ENCODE results near the gene ADH5. TPM values are rescaled to one million over a fixed set of nuclear protein-coding genes. Genes with fewer than 3 reads are reported as not detected.

ADH5 gene
- total and polyA plus RNA-seq, 2 of the 8 experiments (the other 6 are each of a cell fraction or from before 2014, with no cell fraction given): 223 to 327 TPM

DNA sequence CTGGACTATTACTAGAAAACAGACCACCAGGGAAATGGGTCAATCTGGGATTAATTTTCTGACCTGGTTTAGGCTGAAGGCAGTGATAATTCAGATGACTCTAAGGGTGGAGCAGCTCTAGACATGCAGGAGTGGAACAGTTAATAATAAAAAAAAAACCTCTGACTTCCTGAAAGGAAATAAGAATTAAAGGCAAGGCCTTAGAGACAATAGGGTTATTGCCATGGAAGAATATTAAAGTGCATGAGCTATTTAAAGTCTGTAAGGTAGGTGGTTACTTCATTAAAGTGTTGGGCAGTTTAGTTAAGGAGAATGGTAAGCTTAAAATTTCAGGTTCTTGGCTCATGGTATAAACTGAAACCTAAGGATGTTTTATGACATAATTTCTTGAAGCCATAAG is 14.6 kb upstream of the ADH5 start:
- TF ChIP-seq FOSL1 (IDR thresholded peaks at IDR 0.05; ENCODE audit: insufficient read depth, low read depth, low read length) (no peak), BCL11A (IDR thresholded peaks at IDR 0.05; ENCODE audit: low read depth in 2 of 2, low read length in 2 of 2) (no peak)
- Histone ChIP-seq H3K56ac (replicated peaks; ENCODE audit: insufficient read length, low read depth, low read length) (no peak overlapping the region), H2BK5ac (ENCODE audit: low read depth, low read length) (no peak overlapping the region), H4K5ac (ENCODE audit: insufficient read length, low read depth, low read length) (no peak overlapping the region), H3K14ac (ENCODE audit: insufficient read length) (no peak overlapping the region), H3K79me2 (ENCODE audit: control insufficient read depth in 1 of 2, insufficient read depth in 2 of 2, low read length in 2 of 2) (no peaks in the 10 kb centered on the region), H2BK15ac (ENCODE audit: low read length) (no peak overlapping the region), H3K4me3 (ENCODE audit: extremely low read depth in 1 of 4, insufficient read depth in 2 of 4, low read depth in 3 of 4, low read length in 4 of 4) (no peak overlapping the region), H4K20me1 (replicated peaks in 1 of 2; ENCODE audit: control insufficient read depth in 1 of 2, insufficient read depth in 2 of 2, low read length in 2 of 2) (no peaks in the 10 kb centered on the region), H3K4ac (replicated peaks; ENCODE audit: insufficient read length, low read depth, low read length) (no peak overlapping the region), H3K4me2 (ENCODE audit: insufficient read depth in 1 of 2, low read depth in 2 of 2, low read length in 2 of 2) (no peak overlapping the region), H3K36me3 (ENCODE audit: control insufficient read depth in 2 of 4, insufficient read depth in 4 of 4, low read length in 3 of 4) (no peaks in the 10 kb centered on the region), H3K18ac (ENCODE audit: extremely low read depth, low read length) (no peak overlapping the region), H3K9ac (replicated peaks in 1 of 4; ENCODE audit: extremely low read depth in 1 of 4, low read depth in 3 of 4, low read length in 3 of 4) (no peak overlapping the region), H3K23me2 (ENCODE audit: low read depth, low read length) (no peaks in the 10 kb centered on the region), H2BK12ac (ENCODE audit: low read depth, low read length) (no peak overlapping the region), H2AK5ac (ENCODE audit: low read depth, low read length) (no peak overlapping the region), H4K8ac (ENCODE audit: extremely low read depth, insufficient read depth, low read length) (no peak overlapping the region), H2BK120ac (replicated peaks; ENCODE audit: low read depth, low read length) (no peak overlapping the region), H2BK20ac (ENCODE audit: low read length) (no peak overlapping the region), H3K23ac (ENCODE audit: insufficient read length) (no peak overlapping the region), H3K27ac (ENCODE audit: low read depth, low read length) (no peak overlapping the region), H3K27me3 (replicated peaks in 1 of 4; ENCODE audit: control insufficient read depth in 3 of 4, extremely low read depth in 1 of 4, insufficient read depth in 3 of 4, low read length in 3 of 4) (peaks cover 0 to 1% (median 0%) of the 10 kb centered on the region in 4 experiments; a peak in 1 of 7 replicates), H3K79me1 (ENCODE audit: low read depth, low read length) (no peaks in the 10 kb centered on the region), H2AFZ (ENCODE audit: low read length) (no peak overlapping the region), H3K9me3 (ENCODE audit: insufficient read depth in 2 of 2, low read depth in 1 of 2, low read length in 1 of 2) (peaks cover 8 to 11% of the 10 kb centered on the region in 2 experiments; a peak in 2 of 4 replicates), H4K91ac (replicated peaks; ENCODE audit: insufficient read length, low read length) (no peak overlapping the region), H3K4me1 (replicated peaks in 1 of 4; ENCODE audit: control insufficient read depth in 3 of 4, insufficient read depth in 4 of 4, low read length in 3 of 4) (no peaks in the 10 kb centered on the region)
- CTCF ChIA-PET (ENCODE audit: partially characterized antibody): interaction anchor here (0.5 to 0.6 kb wide), 2 partner anchors 40 to 148 kb away, joined by 3 to 4 read pairs; no protein-coding TSS in a partner anchor
- POLR2A ChIA-PET (ENCODE audit: partially characterized antibody): interaction anchor here (1.1 to 2.2 kb wide), 2 partner anchors 15 to 36 kb away, joined by 3 to 8 read pairs; partner anchors contain the start of gene ADH5
- FAIRE-seq: no peak
- no peak for DNase-seq (ENCODE audit: low read depth in 1 of 2, low spot score in 2 of 2)
